Natural killer cell (primary cell): ENCODE measurements around the gene GYG2. TPM values are rescaled to one million over a fixed set of nuclear protein-coding genes. Genes with fewer than 3 reads are reported as not detected.

Experiments used
- ATAC-seq, 3 donors: fragments of 150-1000 bp in 2 of 3; fragments of 200-7000 bp in 1 of 3; cut with Tn5 transposase; 1 replicate in 1 of 3; 2 replicates in 2 of 3; pipeline ENCODE4 v1.10.0; 2021; ENCODE audit warnings: mild to moderate bottlenecking in 2 of 3, moderate library complexity in 2 of 3
- DNase-seq, 2 donors: peaks; one replicate each; pipeline versions ENCODE4 v3.0.0 to v3.0.0-alpha.2; 2013 to 2021; ENCODE audit warnings: mixed read lengths in 1 of 2
- H3K27ac ChIP-seq: one replicate; pipeline ENCODE4 v1.5.1; 2013; ENCODE audit warnings: mild to moderate bottlenecking, low read length
- H3K27me3 ChIP-seq: one replicate; pipeline ENCODE4 v1.6.1; 2013; ENCODE audit warnings: low read length; ENCODE audit not compliant: control insufficient read depth, insufficient read depth
- H3K36me3 ChIP-seq: one replicate; pipeline ENCODE4 v1.6.1; 2013; ENCODE audit warnings: low read length; ENCODE audit not compliant: control insufficient read depth, insufficient read depth
- H3K4me1 ChIP-seq: one replicate; pipeline ENCODE4 v1.6.1; 2013; ENCODE audit warnings: low read length; ENCODE audit not compliant: control insufficient read depth, insufficient read depth
- H3K4me3 ChIP-seq: one replicate; pipeline ENCODE4 v1.5.1; 2013; ENCODE audit warnings: low read length
- H3K9me3 ChIP-seq: one replicate; pipeline ENCODE4 v1.6.1; 2013; ENCODE audit warnings: low read length; ENCODE audit not compliant: control insufficient read depth, insufficient read depth
- H3K27ac Mint-ChIP-seq, 2 donors: one replicate each; pipeline ENCODE4 v1.8.0; 2022; ENCODE audit warnings: mild to moderate bottlenecking in 2 of 2, mixed read lengths in 2 of 2, moderate library complexity in 1 of 2
- H3K27me3 Mint-ChIP-seq, 2 donors: one replicate each; pipeline ENCODE4 v1.8.0; 2022; ENCODE audit warnings: low read depth in 2 of 2, mixed read lengths in 2 of 2
- H3K36me3 Mint-ChIP-seq: one replicate; pipeline ENCODE4 v1.8.0; 2022; ENCODE audit warnings: mixed read lengths
- H3K4me1 Mint-ChIP-seq, 2 donors: one replicate each; pipeline ENCODE4 v1.8.0; 2022; ENCODE audit warnings: mixed read lengths in 2 of 2
- H3K4me3 Mint-ChIP-seq: one replicate; pipeline ENCODE4 v1.8.0; 2022; ENCODE audit warnings: mild to moderate bottlenecking, moderate library complexity, mixed read lengths
- H3K9me3 Mint-ChIP-seq, 2 donors: one replicate each; pipeline ENCODE4 v1.8.0; 2022; ENCODE audit warnings: mixed read lengths in 2 of 2
- WGBS: methylation state at CpG from one replicate; pipeline ENCODE4 v1.1.7; 2013; ENCODE audit warnings: missing lambda C conversion rate; ENCODE audit not compliant: insufficient coverage; 5-methylcytosine and 5-hydroxymethylcytosine counted together
- intact Hi-C: fragments of 100-400 bp; cut with micrococcal nuclease; formaldehyde crosslinking; loops from one replicate; pipeline ENCODE4 v1.14.2; 2022
- total RNA-seq, 4 donors: library from RNA; stranded (reverse); fragments of 120-200 nt in 1 of 4; gene quantifications; one replicate each; pipeline versions ENCODE4 v1.2.3 to v1.2.4, GENCODE V29; 2013 to 2022
- TF ChIP-seq, protein P1 (sequence below): fragments of 200-600 bp; IDR thresholded peaks from one replicate; pipeline ENCODE4 v1.8.0; 2022; ENCODE audit warnings: antibody characterized with exemption

The GYG2 gene
- total RNA-seq, 3 donors from 2014 or later (not counting 1 experiment from before 2014, with no cell fraction given): not detected

- no peaks in the 10 kb centered on the region for H3K9me3 Mint-ChIP-seq
- no peak overlapping the region for H3K4me3 Mint-ChIP-seq
- H3K27ac Mint-ChIP-seq: no peak overlapping the region
Measured at GRCh38 chrX:2782171-2782570, 46.6 kb upstream of the GYG2 start.

GRCh38 chrX:2782778-2783177 is 46.0 kb upstream of the GYG2 start:
- intact Hi-C loops: no loop called here
- H3K4me1 Mint-ChIP-seq: peaks cover 0 to 7% of the 10 kb centered on the region in 2 donors
- H3K27ac Mint-ChIP-seq: no peak overlapping the region
- Histone ChIP-seq H3K4me3 (no peak overlapping the region), H3K9me3 (no peaks in the 10 kb centered on the region), H3K27me3 (no peaks in the 10 kb centered on the region), H3K36me3 (no peaks in the 10 kb centered on the region), H3K4me1 (no peaks in the 10 kb centered on the region), H3K27ac (no peak overlapping the region)
- WGBS: 65% methylated on average over 4 of the region's 4 CpGs
- H3K36me3 Mint-ChIP-seq: no peaks in the 10 kb centered on the region
- peaks cover 3 to 7% of the 10 kb centered on the region in 2 donors for H3K27me3 Mint-ChIP-seq
- H3K9me3 Mint-ChIP-seq: no peaks in the 10 kb centered on the region
- no peak for DNase-seq
- TF ChIP-seq, protein P1, sequence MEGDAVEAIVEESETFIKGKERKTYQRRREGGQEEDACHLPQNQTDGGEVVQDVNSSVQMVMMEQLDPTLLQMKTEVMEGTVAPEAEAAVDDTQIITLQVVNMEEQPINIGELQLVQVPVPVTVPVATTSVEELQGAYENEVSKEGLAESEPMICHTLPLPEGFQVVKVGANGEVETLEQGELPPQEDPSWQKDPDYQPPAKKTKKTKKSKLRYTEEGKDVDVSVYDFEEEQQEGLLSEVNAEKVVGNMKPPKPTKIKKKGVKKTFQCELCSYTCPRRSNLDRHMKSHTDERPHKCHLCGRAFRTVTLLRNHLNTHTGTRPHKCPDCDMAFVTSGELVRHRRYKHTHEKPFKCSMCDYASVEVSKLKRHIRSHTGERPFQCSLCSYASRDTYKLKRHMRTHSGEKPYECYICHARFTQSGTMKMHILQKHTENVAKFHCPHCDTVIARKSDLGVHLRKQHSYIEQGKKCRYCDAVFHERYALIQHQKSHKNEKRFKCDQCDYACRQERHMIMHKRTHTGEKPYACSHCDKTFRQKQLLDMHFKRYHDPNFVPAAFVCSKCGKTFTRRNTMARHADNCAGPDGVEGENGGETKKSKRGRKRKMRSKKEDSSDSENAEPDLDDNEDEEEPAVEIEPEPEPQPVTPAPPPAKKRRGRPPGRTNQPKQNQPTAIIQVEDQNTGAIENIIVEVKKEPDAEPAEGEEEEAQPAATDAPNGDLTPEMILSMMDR: no peak
- no peak overlapping the region for H3K4me3 Mint-ChIP-seq
- ATAC-seq: no peak

More at GRCh38 chrX:2782171-2782570, 46.6 kb upstream of the GYG2 start:
- H3K27me3 ChIP-seq: no peaks in the 10 kb centered on the region
- no peak overlapping the region for H3K27ac ChIP-seq
- WGBS: 48% methylated on average over 3 of the region's 4 CpGs
- Mint-ChIP-seq H3K36me3 (no peaks in the 10 kb centered on the region), H3K4me1 (peaks cover 0 to 7% of the 10 kb centered on the region in 2 donors), H3K27me3 (peaks cover 6 to 12% of the 10 kb centered on the region in 2 donors)
- no peak overlapping the region for H3K4me3 ChIP-seq
- no peaks in the 10 kb centered on the region for H3K4me1 ChIP-seq
- intact Hi-C loops: no loop called here
- no peaks in the 10 kb centered on the region for H3K36me3 ChIP-seq
- TF ChIP-seq, protein P1: no peak
- ATAC-seq: no peak
- no peaks in the 10 kb centered on the region for H3K9me3 ChIP-seq
- no peak for DNase-seq

DNA sequence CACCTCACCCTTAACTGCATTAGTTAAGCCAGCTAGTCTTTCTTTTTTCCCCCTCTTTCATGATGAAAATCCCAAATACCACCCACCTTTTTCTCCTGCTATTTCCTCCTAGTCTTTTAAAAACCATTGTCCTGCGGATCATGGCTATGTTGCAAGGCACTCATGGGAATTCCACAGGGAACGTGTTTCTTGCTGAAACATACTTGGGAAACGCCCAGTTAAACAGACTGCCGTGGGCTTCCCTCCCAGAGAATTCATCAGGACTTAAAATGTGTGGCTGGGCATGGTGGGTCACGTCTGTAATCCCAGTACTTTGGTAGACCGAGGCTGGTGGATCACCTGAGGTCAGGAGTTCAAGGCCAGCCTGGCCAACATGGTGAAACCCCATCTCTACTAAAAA is 44.7 kb upstream of the GYG2 start:
- Histone ChIP-seq H3K27me3 (no peaks in the 10 kb centered on the region), H3K27ac (no peak overlapping the region), H3K4me1 (no peaks in the 10 kb centered on the region), H3K9me3 (no peaks in the 10 kb centered on the region), H3K36me3 (no peaks in the 10 kb centered on the region), H3K4me3 (no peak overlapping the region)
- Mint-ChIP-seq H3K4me1 (peaks cover 0 to 7% of the 10 kb centered on the region in 2 donors), H3K27me3 (no peaks in the 10 kb centered on the region), H3K27ac (no peak overlapping the region), H3K9me3 (no peaks in the 10 kb centered on the region), H3K36me3 (no peaks in the 10 kb centered on the region), H3K4me3 (no peak overlapping the region)
- TF ChIP-seq, protein P1: no peak
- intact Hi-C loops: no loop called here
- no peak for DNase-seq
- whole genome bisulfite sequencing: 90% methylated on average over 6 of the region's 6 CpGs
- ATAC-seq: no peak

- H3K27ac ChIP-seq: no peak overlapping the region
- Mint-ChIP-seq H3K36me3 (no peaks in the 10 kb centered on the region), H3K27me3 (no peaks in the 10 kb centered on the region), H3K9me3 (no peaks in the 10 kb centered on the region), H3K27ac (no peak overlapping the region), H3K4me3 (no peak overlapping the region), H3K4me1 (peaks cover 0 to 7% of the 10 kb centered on the region in 2 donors)
- 87% methylated on average over 2 of the region's 4 CpGs for WGBS
- H3K4me3 ChIP-seq: no peak overlapping the region
- no peaks in the 10 kb centered on the region for H3K4me1 ChIP-seq
- intact Hi-C loops: no loop called here
- H3K36me3 ChIP-seq: no peaks in the 10 kb centered on the region
- no peak for DNase-seq
- no peaks in the 10 kb centered on the region for H3K9me3 ChIP-seq
- no peaks in the 10 kb centered on the region for H3K27me3 ChIP-seq
- TF ChIP-seq, protein P1: no peak
- ATAC-seq: no peak
Measured at GRCh38 chrX:2785538-2785937, 43.2 kb upstream of the GYG2 start.
